Inflammatory macrophage (primary cell): Measurements from ENCODE around the gene NCAPG2.

Experiments
- DNase-seq, 2 donors: peaks; one replicate each; pipeline ENCODE4 v3.0.0-alpha.2; 2020 to 2022

The NCAPG2 gene

GRCh38 chr7:158592541-158592940 lies 112.1 kb downstream of the NCAPG2 start:
- no peak for DNase-seq

GRCh38 chr7:158591944-158592343 lies 112.7 kb downstream of the NCAPG2 start:
- no peak for DNase-seq

GRCh38 chr7:158590181-158590530 lies 114.4 kb downstream of the NCAPG2 start:
- no peak for DNase-seq

GRCh38 chr7:158589653-158590052 lies 115.0 kb downstream of the NCAPG2 start:
- DNase-seq: no peak

GRCh38 chr7:158588878-158589442 lies 115.6 kb downstream of the NCAPG2 start:
- no peak for DNase-seq

- no peak for DNase-seq
Observed at GRCh38 chr7:158588085-158588877, 116.3 kb downstream of the NCAPG2 start.

GRCh38 chr7:158587162-158588084 lies 117.2 kb downstream of the NCAPG2 start, which contains the start of gene PTPRN2:
Gene PTPRN2 (minus strand): TSS chr7:158587823.
- DNase-seq: peak; percentile 36 to 78

GRCh38 chr7:158586499-158587161 lies 118.0 kb downstream of the NCAPG2 start:
- DNase-seq: no peak

GRCh38 chr7:158585721-158586498 lies 118.7 kb downstream of the NCAPG2 start:
- no peak for DNase-seq

- DNase-seq: no peak
Observed at GRCh38 chr7:158584407-158584806, 120.2 kb downstream of the NCAPG2 start.

GRCh38 chr7:158583810-158584209 lies 120.8 kb downstream of the NCAPG2 start:
- DNase-seq: no peak

- DNase-seq: no peak
Observed at GRCh38 chr7:158583143-158583542, 121.5 kb downstream of the NCAPG2 start.

- no peak for DNase-seq
Observed at GRCh38 chr7:158582089-158582456, 122.5 kb downstream of the NCAPG2 start.

- no peak for DNase-seq
Observed at GRCh38 chr7:158581440-158582088, 123.0 kb downstream of the NCAPG2 start.
